ENCODE results near the gene TCAF1. TPM values are rescaled to one million over a fixed set of nuclear protein-coding genes. Genes with fewer than 3 reads are reported as not detected.

TCAF1 gene
- total RNA-seq, 1 donor from 2014 or later: 43.3 TPM

- Histone ChIP-seq H3K27ac (no peak overlapping the region), H3K9me3 (no peaks in the 10 kb centered on the region), H3K4me3 (no peak overlapping the region), H3K36me3 (no peaks in the 10 kb centered on the region), H3K27me3 (ENCODE audit: low read depth) (no peaks in the 10 kb centered on the region), H3K4me1 (no peaks in the 10 kb centered on the region)
- intact Hi-C loops (cut with DNase I): no loop called here
- no peak for TF ChIP-seq CTCF (IDR thresholded peaks at IDR 0.05)
- no peak for ATAC-seq
- no peak for DNase-seq
Observed at GRCh38 chr7:143936087-143937009, 34.4 kb upstream of the TCAF1 start.

- ATAC-seq (no peak), DNase-seq (no peak)
- no peak within 1 kb of the TSS for H3K4me3 ChIP-seq
- H3K27ac ChIP-seq: no peak within 1 kb of the TSS
- no peaks in the 10 kb centered on the region for H3K9me3 ChIP-seq
- intact Hi-C loops (cut with DNase I): no loop called here
- no peaks in the 10 kb centered on the region for H3K27me3 ChIP-seq (ENCODE audit: low read depth)
- no peaks in the 10 kb centered on the region for H3K4me1 ChIP-seq
- no peaks in the 10 kb centered on the region for H3K36me3 ChIP-seq
- TF ChIP-seq CTCF (IDR thresholded peaks at IDR 0.05): no peak
Observed at GRCh38 chr7:143934526-143935325, 32.8 kb upstream of the TCAF1 start, which contains the start of gene OR2F2. OR2F2 (plus strand) TSS chr7:143935233; CDS start chr7:143935233, 0 bp downstream.

- H3K36me3 ChIP-seq: no peaks in the 10 kb centered on the region
- no peak overlapping the region for H3K27ac ChIP-seq
- no peaks in the 10 kb centered on the region for H3K9me3 ChIP-seq
- TF ChIP-seq CTCF (IDR thresholded peaks at IDR 0.05): no peak
- DNase-seq (no peak), ATAC-seq (no peak)
- intact Hi-C loops (cut with DNase I): no loop called here
- H3K4me1 ChIP-seq: no peaks in the 10 kb centered on the region
- H3K27me3 ChIP-seq (ENCODE audit: low read depth): no peaks in the 10 kb centered on the region
- H3K4me3 ChIP-seq: no peak overlapping the region
Observed at GRCh38 chr7:143931739-143932138, 29.8 kb upstream of the TCAF1 start.

GRCh38 chr7:143929224-143929920, 27.4 kb upstream of the TCAF1 start:
- intact Hi-C loops (cut with DNase I): no loop called here
- Histone ChIP-seq H3K9me3 (no peaks in the 10 kb centered on the region), H3K27ac (no peak overlapping the region), H3K4me1 (no peaks in the 10 kb centered on the region), H3K36me3 (no peaks in the 10 kb centered on the region), H3K4me3 (no peak overlapping the region), H3K27me3 (ENCODE audit: low read depth) (no peaks in the 10 kb centered on the region)
- TF ChIP-seq CTCF (IDR thresholded peaks at IDR 0.05): no peak
- DNase-seq (no peak), ATAC-seq (no peak)

GRCh38 chr7:143924851-143925250, 22.9 kb upstream of the TCAF1 start:
- DNase-seq (no peak), ATAC-seq (no peak)
- TF ChIP-seq CTCF (IDR thresholded peaks at IDR 0.05): no peak
- intact Hi-C loops (cut with DNase I): no loop called here
- Histone ChIP-seq H3K36me3 (no peaks in the 10 kb centered on the region), H3K27ac (no peak overlapping the region), H3K4me1 (no peaks in the 10 kb centered on the region), H3K9me3 (no peaks in the 10 kb centered on the region), H3K27me3 (ENCODE audit: low read depth) (no peaks in the 10 kb centered on the region), H3K4me3 (no peak overlapping the region)
